Measurements from ENCODE around the gene KLHL33. TPM values are rescaled to one million over a fixed set of nuclear protein-coding genes. Genes with fewer than 3 reads are reported as not detected.
A peak's percentile ranks its signal among the peaks of the same experiment; 100 is the strongest.

KLHL33 gene
- total RNA-seq, 2 donors from 2014 or later: 0.05 TPM

- H3K27me3 ChIP-seq: no peaks in the 10 kb centered on the region
- H3K4me3 ChIP-seq: no peak overlapping the region
- no peaks in the 10 kb centered on the region for H3K36me3 ChIP-seq
- no peak for TF ChIP-seq CTCF (IDR thresholded peaks at IDR 0.05)
- H3K27ac ChIP-seq: no peak overlapping the region
- no peak overlapping the region for H3K9ac ChIP-seq (ENCODE audit: low read depth in 2 of 2, low read length in 2 of 2)
- no peaks in the 10 kb centered on the region for H3K4me1 ChIP-seq
- intact Hi-C loops (cut with DNase I): no loop called here
- no peaks in the 10 kb centered on the region for H3K9me3 ChIP-seq
- DNase-seq: no peak
Observed at GRCh38 chr14:20440882-20441281, 4.9 kb upstream of the KLHL33 start.

- Histone ChIP-seq H3K4me3 (no peak overlapping the region), H3K9me3 (no peaks in the 10 kb centered on the region), H3K27me3 (no peaks in the 10 kb centered on the region), H3K4me1 (no peaks in the 10 kb centered on the region), H3K9ac (ENCODE audit: low read depth in 2 of 2, low read length in 2 of 2) (no peak overlapping the region), H3K36me3 (no peaks in the 10 kb centered on the region), H3K27ac (no peak overlapping the region)
- no peak for TF ChIP-seq CTCF (IDR thresholded peaks at IDR 0.05)
- DNase-seq: no peak
- intact Hi-C loops (cut with DNase I): no loop called here
Observed at GRCh38 chr14:20440465-20440864, 4.5 kb upstream of the KLHL33 start.

GRCh38 chr14:20438664-20439063 lies 2.7 kb upstream of the KLHL33 start:
- Histone ChIP-seq H3K4me3 (no peak overlapping the region), H3K27me3 (no peaks in the 10 kb centered on the region), H3K36me3 (no peaks in the 10 kb centered on the region), H3K27ac (no peak overlapping the region), H3K4me1 (no peaks in the 10 kb centered on the region), H3K9me3 (no peaks in the 10 kb centered on the region), H3K9ac (ENCODE audit: low read depth in 2 of 2, low read length in 2 of 2) (no peak overlapping the region)
- no peak for DNase-seq
- intact Hi-C loops (cut with DNase I): no loop called here
- no peak for TF ChIP-seq CTCF (IDR thresholded peaks at IDR 0.05)

GRCh38 chr14:20436363-20436755 lies 393 bp upstream of the KLHL33 start:
- no peaks in the 10 kb centered on the region for H3K36me3 ChIP-seq
- DNase-seq: no peak
- H3K4me1 ChIP-seq: no peaks in the 10 kb centered on the region
- intact Hi-C loops (cut with DNase I): no loop called here
- H3K4me3 ChIP-seq: no peak overlapping the region
- H3K9me3 ChIP-seq: no peaks in the 10 kb centered on the region
- H3K27me3 ChIP-seq: no peaks in the 10 kb centered on the region
- no peak overlapping the region for H3K9ac ChIP-seq (ENCODE audit: low read depth in 2 of 2, low read length in 2 of 2)
- TF ChIP-seq CTCF (IDR thresholded peaks at IDR 0.05): no peak
- H3K27ac ChIP-seq: no peak overlapping the region

- Histone ChIP-seq H3K4me3 (no peak overlapping the region), H3K9me3 (no peaks in the 10 kb centered on the region), H3K4me1 (peaks cover 5% of the 10 kb centered on the region), H3K36me3 (no peaks in the 10 kb centered on the region), H3K9ac (ENCODE audit: low read depth in 2 of 2, low read length in 2 of 2) (peak overlapping the region in 1 of 2 donors; percentile 3), H3K27me3 (no peaks in the 10 kb centered on the region), H3K27ac (no peak overlapping the region)
- no peak for TF ChIP-seq CTCF (IDR thresholded peaks at IDR 0.05)
- no peak for DNase-seq
- intact Hi-C loops (cut with DNase I): no loop called here
Observed at GRCh38 chr14:20434701-20435581, 1.0 kb downstream of the KLHL33 start.
